ENCODE measurements around the gene ICAM1. TPM values are rescaled to one million over a fixed set of nuclear protein-coding genes. Genes with fewer than 3 reads are reported as not detected.

The ICAM1 gene
- total RNA-seq, 1 donor from 2014 or later: 245 TPM

- H3K4me1 ChIP-seq: peaks cover 23% of the 10 kb centered on the region
- intact Hi-C loops (cut with DNase I): no loop called here
- TF ChIP-seq CTCF (IDR thresholded peaks at IDR 0.05): no peak
Observed at GRCh38 chr19:10251792-10252694, 18.9 kb upstream of the ICAM1 start, which contains the start of gene MRPL4. MRPL4 (plus strand) TSS chr19:10252214; CDS start chr19:10252254, 40 bp downstream.

GRCh38 chr19:10252707-10253106, 18.2 kb upstream of the ICAM1 start:
- DNase-seq: no peak
- Histone ChIP-seq H3K27me3 (no peaks in the 10 kb centered on the region), H3K4me1 (peaks cover 23% of the 10 kb centered on the region), H3K27ac (peak overlapping the region; percentile 88), H3K4me3 (peak overlapping the region; percentile 93), H3K9me3 (no peaks in the 10 kb centered on the region), H3K36me3 (peaks cover 39% of the 10 kb centered on the region)
- TF ChIP-seq CTCF (IDR thresholded peaks at IDR 0.05): no peak
- ATAC-seq: no peak
- intact Hi-C loops (cut with DNase I): no loop called here

More at GRCh38 chr19:10251792-10252694, 18.9 kb upstream of the ICAM1 start, which contains the start of gene MRPL4:
- ATAC-seq (peak; percentile 96), DNase-seq (peak; percentile 95)
- H3K27me3 ChIP-seq: no peaks in the 10 kb centered on the region
- peaks cover 32% of the 10 kb centered on the region for H3K36me3 ChIP-seq
- no peaks in the 10 kb centered on the region for H3K9me3 ChIP-seq
- H3K27ac ChIP-seq: peak within 1 kb of the TSS; percentile 88
- peak within 1 kb of the TSS; percentile 93 for H3K4me3 ChIP-seq

GRCh38 chr19:10254244-10254643, 16.7 kb upstream of the ICAM1 start:
- intact Hi-C loops (cut with DNase I): no loop called here
- TF ChIP-seq CTCF (IDR thresholded peaks at IDR 0.05): no peak
- Histone ChIP-seq H3K27me3 (no peaks in the 10 kb centered on the region), H3K36me3 (peaks cover 49% of the 10 kb centered on the region), H3K4me3 (no peak overlapping the region), H3K9me3 (no peaks in the 10 kb centered on the region), H3K4me1 (peaks cover 25% of the 10 kb centered on the region), H3K27ac (no peak overlapping the region)
- DNase-seq (no peak), ATAC-seq (no peak)

GRCh38 chr19:10255358-10255757, 15.6 kb upstream of the ICAM1 start:
- no peak for ATAC-seq
- Histone ChIP-seq H3K9me3 (no peaks in the 10 kb centered on the region), H3K27me3 (no peaks in the 10 kb centered on the region), H3K36me3 (peaks cover 49% of the 10 kb centered on the region), H3K4me1 (peaks cover 25% of the 10 kb centered on the region), H3K4me3 (no peak overlapping the region), H3K27ac (no peak overlapping the region)
- no peak for DNase-seq
- intact Hi-C loops (cut with DNase I): loop anchor here (5.0 kb wide), 1 partner anchor 147 kb away; the partner anchor contains the start of gene CDC37
- no peak for TF ChIP-seq CTCF (IDR thresholded peaks at IDR 0.05)

- intact Hi-C loops (cut with DNase I): loop anchor here (5.0 kb wide), 1 partner anchor 146 kb away; the partner anchor contains the start of gene CDC37
- TF ChIP-seq CTCF (IDR thresholded peaks at IDR 0.05): no peak
- Histone ChIP-seq H3K9me3 (no peaks in the 10 kb centered on the region), H3K36me3 (peaks cover 49% of the 10 kb centered on the region), H3K27me3 (no peaks in the 10 kb centered on the region), H3K4me3 (no peak overlapping the region), H3K4me1 (peaks cover 16% of the 10 kb centered on the region), H3K27ac (peak overlapping the region; percentile 36)
- no peak for DNase-seq
- ATAC-seq: no peak
Observed at GRCh38 chr19:10256551-10256950, 14.4 kb upstream of the ICAM1 start.
